T-helper 22 cell (primary cell): ENCODE data around the gene TMEM135.
"Not testable (repeated sequence)": the region's sequence is repeated elsewhere in the genome, so short reads cannot be mapped to it uniquely, and the experiment has no call there.

ENCODE experiments used
- DNase-seq: peaks from one replicate; pipeline ENCODE4 v3.0.0-alpha.2; 2020; ENCODE audit warnings: low read depth

The TMEM135 gene

DNA sequence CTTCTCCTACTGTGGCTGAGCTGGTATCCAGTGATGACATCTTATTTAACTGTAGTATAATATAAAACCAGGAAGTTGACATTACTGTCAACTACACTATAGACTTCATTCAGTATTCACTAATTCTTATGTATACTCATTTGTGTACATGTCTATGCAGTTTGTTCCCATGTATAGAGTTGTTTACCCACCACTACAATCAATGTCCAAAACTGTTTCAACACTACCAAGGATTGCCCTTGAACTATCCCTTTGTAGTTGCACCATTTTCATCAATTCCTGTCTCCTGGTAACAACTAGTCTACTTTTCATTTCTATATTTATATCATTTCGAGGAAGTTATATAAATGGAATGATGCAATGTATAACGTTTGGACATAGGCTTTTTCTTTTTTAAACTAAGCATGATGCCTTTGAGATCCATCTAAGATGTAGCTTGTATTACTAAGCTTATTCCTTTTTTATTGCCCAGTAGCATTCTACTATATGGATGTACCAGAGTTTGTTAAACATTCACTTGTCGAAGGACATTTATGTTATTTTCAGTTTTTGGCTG, 39.2 kb downstream of the TMEM135 start:
- no peak for DNase-seq

DNA sequence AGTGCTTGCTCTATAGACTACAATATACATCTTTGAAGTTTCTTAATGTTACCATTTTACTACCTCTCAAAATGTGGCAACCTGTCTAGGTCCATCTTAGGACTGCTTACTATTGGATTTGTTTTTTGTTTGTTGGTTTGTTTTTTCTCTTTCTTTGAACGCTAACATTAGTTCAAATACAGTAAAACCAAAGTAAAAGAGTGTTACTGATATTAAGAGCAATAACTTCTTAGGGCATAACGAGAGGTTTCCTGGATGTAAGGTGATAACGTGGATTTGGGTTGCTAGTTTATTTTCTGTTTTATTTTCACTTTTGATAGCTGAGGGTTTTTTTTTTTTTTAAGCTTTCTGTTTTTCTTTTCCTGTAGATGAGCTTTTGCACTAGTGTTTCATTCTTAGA, 43.6 kb downstream of the TMEM135 start:
- no peak for DNase-seq

DNA sequence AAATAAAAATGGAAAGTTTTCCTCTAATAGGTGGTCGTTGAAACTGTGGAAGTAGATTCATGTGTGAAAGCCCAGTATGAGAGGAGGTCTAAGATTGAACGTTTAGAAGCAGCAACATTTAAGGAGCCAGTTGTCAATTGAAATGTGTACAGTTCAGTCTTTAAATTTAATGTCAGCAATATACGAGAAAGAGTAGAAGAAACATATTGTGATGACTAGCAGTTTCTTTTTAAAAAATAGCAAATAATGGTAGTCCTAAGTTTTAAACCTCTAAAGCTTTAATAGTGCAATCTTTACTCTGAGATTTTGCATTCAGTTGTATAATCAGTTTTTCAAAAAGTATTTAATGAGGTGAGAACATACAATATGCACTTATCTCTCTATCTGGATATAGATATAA, 44.9 kb downstream of the TMEM135 start:
- no peak for DNase-seq

DNA sequence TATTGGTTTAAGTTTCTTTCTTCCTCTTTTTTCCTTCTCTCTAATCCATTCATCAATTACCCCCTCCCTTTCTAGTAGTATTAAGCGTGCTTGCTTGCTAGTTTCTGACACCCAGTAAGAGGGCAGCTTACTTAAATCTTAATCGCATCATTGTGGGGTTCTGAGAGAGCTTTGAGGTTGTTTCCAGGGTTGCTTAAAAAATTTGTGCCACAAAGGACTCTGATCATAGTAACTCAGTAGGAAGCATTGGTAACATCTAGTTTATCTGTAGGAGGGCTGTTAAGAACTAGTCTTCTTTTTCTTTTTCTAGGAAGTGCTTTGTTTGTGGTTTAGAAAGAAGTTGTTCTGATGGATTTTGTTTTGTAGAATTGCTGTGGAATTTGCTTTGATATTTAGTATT, 45.3 kb downstream of the TMEM135 start:
- no peak for DNase-seq

DNA sequence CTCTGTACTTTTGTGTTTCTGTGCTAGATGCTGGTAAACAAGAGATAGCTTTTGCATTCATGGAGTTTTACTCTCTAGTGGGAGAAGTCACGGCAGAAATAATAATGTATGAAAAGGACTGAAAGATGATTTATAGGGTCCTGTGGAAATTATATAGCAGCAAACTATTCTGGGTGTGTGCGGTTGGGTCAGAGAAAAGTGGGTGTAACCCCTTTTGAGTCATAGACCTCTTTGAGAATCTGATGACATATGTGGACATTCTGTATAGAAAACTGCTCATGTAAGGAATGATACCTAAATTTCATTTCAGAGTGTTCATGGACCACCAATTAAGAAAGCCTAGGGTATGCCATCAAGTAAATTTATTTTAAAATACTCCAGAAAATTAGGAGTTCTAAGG, 54.4 kb downstream of the TMEM135 start:
- DNase-seq: no peak

DNA sequence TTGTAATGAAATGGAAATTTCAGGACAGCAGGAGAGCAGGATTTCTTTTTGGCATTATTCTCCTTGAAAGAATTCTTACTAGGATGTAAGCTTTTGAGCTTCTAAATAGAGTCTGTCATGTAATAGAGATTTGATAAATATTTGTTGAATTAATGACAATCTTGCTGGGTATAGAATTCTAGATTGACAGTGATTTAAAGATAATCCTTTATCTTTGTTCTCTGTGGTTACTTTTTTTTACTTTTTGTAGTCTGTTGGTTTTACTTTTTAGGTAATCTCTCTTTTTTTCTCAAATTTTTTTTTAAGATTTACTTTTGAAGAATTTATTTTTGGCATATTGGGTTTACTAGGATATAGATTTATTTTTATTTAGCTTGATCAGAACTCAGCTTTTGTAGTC, 54.8 kb downstream of the TMEM135 start:
- DNase-seq: no peak

DNA sequence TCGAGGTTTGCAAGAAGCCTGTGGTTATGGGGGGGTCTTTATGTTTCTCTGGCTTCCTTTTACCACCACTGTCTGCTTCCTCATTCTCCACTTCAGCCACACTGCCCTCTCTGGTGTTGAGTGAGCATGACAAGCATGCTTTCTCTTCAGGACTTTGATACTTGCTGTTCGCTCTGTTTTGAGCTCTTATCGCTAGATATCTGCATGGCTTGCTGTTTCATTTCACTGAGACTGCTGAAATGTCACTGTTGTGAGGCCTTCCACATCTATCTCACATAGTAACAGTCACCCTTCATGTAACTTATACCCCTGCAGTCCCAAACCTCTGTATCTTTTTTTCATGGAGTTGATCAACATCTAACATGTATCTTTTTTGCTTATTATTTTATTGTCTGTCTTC, 59.8 kb downstream of the TMEM135 start:
- DNase-seq: no peak

DNA sequence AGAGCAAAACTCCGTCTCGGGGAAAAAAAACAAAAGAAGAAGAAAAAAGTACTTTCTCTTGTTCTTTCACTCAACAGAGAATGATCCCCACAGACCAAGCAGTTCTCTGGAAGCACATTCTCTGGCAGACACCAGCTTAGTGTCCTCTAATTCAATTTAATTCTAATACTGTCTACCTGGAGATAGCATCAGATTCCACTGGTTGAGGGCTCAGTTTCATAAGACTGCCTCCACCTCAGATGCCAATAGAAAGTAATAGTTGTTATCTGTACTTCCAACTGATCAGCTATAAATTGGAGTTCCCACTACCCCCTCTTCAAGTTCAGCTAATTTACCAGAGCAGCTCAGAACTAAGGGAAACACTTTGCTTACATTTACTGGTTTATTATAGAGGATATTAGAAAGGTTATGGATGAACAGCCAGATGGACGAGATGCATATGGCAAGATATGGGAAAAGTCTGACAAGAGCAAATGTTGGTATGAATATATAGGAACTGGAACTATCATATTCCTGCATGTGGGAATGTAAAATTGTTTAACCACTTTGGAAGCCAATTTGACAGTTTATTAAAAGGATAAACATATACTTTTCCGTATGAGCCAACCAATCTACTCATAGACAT, 64.3 kb downstream of the TMEM135 start:
- DNase-seq: no peak

DNA sequence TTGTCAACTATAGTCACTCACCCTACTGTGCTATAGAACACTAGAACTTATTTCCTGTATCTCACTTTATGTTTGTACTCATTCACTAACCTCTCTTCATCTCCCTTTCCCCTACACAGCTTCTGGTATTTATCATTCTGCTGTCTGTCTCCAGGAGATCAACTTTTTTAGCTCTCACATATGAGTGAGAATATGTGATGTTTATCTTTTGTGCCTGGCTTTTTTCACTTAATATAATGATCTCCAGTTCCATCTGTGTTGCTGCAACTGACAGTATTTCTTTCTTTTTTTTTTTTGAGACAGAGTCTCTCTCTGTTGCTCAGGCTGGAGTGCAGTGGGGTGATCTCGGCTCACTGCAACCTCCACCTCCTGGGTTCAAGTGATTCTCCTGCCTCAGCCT, 68.1 kb downstream of the TMEM135 start:
- DNase-seq: not testable (repeated sequence)

DNA sequence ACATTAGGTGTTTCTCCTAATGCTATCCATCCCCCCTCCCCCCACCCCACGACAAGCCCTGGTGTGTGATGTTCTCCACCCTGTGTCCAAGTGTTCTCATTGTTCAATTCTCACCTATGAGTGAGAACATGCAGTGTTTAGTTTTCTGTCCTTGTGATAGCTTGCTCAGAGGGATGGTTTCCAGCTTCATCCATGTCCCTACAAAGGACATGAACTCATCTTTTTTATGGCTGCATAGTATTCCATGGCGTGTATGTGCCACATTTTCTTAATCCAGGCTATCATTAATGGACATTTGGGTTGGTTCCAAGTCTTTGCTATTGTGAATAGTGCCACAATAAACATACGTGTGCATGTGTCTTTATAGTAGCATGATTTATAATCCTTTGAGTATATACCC, 69.6 kb downstream of the TMEM135 start:
- DNase-seq: not testable (repeated sequence)

DNA sequence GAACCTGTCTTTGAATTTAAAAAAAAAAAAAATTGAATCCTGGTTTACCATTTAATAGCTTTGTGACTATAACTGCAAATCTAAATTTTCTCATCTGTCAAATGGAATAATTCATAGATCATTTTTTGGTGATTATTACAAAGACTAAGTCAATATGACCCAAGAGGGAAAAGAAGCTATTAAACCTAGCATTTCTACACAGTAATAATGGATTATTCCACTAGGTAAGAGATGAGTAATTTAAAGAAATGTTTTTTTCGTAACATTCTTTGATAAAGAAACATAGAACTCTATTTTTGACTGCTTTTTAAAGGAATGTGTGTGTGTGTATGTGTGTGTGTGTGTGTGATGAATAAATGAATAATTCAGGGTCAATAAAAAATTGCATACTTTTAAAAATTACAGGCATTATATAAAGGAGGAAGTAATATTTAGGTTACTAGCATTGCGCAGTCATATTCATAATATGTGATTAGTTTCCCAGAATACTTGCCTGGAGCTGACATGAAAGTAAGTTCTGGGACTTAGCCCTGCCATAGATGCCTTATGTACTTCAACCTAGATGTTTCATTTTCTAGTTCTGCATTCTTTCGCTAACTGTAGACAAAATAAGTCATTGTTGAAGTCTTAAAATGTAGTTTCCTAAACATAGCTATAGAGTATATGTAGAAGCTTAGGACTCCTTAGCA, 72.9 kb downstream of the TMEM135 start:
- no peak for DNase-seq

DNA sequence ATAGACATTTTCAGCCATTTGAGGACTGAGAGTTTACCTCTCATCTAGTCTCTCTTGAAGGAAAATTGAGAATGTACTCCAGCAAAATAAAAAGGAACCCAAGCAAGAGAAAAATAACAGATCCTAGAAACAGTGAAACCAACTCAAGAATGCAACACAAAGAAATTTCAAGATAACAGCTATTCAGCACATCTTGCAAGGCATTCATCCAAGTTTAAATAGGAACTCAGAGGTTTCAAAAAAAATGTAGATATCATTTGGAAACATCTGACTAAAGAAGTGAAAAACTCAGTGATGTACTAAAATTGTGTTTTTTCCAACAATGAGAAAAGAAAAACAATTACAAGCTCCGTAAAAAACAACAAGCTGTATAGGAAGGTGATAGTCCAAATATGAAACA, 76.4 kb downstream of the TMEM135 start:
- no peak for DNase-seq

DNA sequence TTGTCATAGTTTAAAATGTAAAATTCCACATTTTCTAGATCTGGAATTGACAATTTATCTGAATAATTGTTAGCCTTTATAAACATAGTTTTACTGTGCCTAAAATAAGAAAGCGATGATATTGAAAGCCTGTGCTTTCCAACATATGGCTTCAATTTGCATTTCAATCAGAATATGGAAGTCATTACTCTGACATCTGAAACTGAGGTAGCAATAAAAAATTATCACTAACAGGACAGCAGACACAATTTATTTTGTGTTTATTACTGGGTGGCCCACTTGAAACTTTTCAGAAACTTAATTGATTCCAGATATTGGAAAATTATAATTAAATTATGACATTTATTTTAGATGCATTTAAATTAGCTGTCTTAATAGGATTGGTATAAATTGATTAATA, 78.5 kb downstream of the TMEM135 start:
- DNase-seq: no peak

DNA sequence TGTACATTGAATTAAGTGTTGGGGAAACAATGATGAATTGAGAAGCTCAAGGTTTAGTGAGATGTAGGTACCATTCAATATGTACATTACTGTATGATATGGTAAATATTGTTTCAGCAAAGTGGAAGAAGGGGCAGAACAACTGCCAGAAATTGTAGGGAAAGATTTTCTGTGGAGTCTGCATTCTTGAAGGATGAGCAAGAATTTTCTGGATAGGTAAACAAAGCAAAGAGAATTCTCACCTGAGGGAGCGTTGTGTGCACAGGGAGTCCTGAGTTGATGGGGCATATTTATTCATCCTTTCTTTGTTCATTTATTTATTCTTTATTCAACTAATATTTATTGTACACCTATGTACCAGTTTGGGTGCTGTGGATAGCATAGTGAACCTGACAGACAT, 83.2 kb downstream of the TMEM135 start:
- DNase-seq: no peak

DNA sequence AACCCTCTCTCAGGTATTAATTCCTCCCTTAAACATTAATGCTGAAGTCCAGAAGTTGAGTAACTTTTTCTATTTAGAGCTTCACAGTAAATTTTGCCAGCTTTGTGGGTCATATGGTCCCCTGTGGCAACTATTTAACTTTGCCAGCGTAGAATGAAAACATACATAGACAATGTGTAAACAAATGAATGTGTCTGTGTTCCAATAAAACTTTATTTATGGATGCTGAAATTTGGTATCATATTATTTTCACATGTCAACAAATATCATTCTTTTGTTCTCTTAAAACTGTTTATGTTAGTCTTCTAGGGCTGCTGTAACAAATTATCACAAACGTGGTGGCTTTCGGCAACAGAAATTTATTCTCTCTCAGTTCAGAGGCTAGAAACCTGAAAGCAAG, 85.1 kb downstream of the TMEM135 start:
- no peak for DNase-seq

DNA sequence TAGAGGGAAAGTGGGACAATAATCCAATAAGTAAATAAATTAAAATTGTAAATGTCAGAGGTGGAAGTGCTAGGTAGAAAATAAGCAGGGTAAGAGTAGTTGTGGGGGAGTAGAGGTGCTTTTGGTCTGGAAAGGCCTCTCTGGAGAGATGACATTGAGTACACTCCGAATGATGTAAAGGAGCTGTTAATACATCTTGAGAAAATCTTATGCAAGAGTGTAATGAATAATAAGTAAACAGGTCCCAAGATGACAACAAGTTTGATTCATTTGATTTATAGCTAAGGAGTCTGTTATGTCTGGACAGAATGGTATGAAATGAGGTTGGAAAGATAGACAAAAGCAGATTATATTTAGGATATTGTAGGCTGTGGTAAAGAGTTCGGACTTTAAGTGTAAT, 87.5 kb downstream of the TMEM135 start:
- no peak for DNase-seq

DNA sequence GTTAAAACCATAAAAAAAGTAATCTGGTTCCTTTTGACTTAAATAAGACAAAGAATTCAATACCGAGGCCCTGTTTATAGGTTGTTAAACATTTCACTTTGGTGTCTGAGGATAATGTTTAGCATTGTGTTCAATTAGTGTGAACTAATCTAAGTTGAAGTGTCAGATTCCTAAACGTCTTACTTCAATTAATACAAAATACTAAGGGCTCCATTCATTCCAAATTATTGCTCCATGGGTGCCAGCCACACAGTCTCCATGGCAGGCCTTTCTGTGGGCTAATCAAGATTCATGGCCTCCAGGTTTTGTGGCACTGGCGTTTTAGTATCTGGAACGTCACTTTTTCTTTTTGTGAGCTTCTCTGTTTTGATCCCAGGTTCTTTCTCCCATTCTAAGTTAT, 89.4 kb downstream of the TMEM135 start:
- DNase-seq: no peak

DNA sequence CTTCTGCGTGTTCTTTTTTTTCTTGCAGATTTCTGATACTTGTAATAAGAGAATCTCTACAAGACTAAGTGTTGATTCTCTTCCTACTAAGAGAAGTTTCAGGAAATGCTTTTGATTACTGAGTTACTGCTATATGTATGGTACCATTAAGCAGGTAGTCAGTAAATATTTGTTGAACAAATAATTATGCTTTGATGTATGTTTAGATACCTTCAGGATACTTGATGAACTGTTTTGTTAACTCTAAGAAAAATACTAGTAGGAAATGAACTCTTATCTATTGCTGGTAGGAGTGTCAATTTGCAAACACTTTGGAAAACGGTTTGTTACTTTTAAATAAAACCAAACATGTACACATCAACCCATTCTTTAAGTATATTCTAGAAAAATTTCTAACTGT, 90.6 kb downstream of the TMEM135 start:
- no peak for DNase-seq

DNA sequence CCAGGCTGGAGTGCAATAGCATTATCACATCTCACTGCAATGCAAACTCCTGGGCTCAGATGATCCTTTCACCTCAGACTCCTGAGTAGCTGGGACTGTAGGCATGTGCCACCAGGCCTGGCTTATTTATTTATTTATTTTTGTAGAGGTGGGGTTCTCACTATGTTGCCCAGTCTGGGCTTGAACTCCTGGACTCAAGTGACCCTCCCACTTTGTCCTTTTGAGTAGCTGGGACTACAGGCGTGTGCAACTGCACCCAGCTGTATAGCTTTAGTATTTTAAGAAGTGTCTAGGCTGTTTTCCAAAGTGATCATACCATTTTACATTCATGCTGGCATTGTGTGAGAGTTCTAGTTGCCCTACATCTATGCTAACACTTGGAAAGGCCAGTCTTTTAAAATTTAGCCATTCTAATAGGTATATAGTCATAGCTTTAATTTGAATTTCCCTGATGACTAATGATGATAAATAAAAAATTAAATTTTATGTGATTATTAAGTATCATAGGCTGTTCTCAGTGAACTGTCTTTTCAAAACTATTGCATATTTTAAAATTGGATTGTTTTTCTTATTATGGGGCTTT, 96.9 kb downstream of the TMEM135 start:
- no peak for DNase-seq

DNA sequence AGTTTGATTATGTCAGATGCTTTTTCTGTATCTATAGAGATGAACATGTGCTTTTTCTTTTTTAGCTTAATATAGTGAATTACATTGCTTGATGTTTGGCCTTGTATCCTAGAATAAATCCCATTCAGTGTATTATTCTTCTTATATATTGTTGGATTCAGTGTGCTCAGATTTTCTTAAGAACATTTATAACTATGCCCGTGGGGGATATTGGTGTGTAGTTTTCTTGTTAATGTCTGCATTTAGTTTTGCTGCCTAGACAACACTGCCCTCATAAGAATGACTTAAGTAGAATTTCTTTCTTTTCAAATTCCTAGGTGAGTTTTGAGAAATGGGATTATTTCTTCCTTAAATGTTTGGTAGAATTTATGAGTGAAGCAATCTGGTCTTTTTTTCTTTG, 98.5 kb downstream of the TMEM135 start:
- DNase-seq: no peak

DNA sequence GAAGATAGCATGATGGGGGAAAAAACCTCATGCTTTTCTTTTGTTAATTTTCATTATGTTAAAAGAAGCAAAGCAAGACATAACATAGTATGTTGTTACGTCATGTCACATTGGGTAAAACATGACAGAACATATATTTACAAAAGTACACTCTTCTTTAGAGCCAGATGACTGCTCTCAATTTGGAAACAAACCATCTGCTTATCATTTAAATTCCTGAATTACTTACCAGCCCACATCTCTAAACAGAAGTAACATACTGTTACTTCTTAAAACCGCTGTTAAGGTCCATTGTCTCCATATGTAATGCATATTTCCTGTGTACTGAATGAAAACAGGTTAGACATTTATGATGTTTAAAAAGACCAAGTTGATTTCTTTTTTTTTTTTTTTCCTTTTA, 100.0 kb downstream of the TMEM135 start:
- DNase-seq: no peak

DNA sequence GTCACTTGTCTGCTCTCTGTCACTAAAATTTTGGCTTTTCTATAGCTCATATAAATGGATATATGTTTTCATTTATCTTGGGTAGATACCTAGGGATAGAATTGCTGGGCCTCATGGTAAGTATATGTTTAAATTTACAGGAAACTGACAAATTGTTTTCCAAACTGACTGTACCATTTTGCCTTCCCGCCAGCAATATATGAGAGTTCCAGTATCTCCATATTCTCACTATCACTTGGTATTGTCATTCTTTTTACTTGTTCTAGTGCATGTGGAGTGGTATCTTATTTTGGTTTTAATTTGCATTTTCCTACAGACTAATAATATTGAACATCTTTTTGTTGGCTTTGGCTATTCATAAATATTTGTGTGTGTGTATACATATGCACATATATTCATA, 101.7 kb downstream of the TMEM135 start:
- DNase-seq: no peak

DNA sequence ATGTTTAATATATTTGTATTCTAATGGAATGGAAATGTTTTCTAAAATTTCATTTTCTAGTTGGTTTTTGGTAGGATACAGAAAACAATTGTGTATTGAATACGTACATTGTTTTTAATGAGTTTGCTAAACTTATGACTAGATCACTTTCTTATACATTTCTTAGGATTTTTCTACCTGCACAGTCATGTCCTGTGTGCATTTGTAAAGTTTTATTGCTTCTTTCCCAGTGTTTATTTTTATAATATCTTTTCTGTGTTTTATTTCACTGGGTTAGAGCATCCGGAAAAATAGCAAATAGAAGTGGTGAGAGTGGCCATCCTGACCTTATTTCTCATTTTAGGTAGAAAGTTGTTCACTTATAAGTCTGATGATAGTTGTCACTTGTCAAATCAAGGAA, 103.6 kb downstream of the TMEM135 start:
- no peak for DNase-seq
